Heart right ventricle (tissue), 16 donors: ENCODE measurements around the gene SPATA33. TPM values are rescaled to one million over a fixed set of nuclear protein-coding genes. Genes with fewer than 3 reads are reported as not detected.
"Not testable (repeated sequence)": the region's sequence is repeated elsewhere in the genome, so short reads cannot be mapped to it uniquely, and the experiment has no call there.

Source experiments
- ATAC-seq, 8 donors: fragments of 200-7000 bp; cut with Tn5 transposase; one replicate each; pipeline ENCODE4 v1.9.1; 2020; ENCODE audit warnings: mild to moderate bottlenecking in 8 of 8, moderate library complexity in 8 of 8, moderate number of reproducible peaks in 1 of 8
- DNase-seq, 2 donors: peaks; one replicate each; pipeline ENCODE4 v3.0.0-alpha.2; 2020
- H3K27ac ChIP-seq, 10 donors: fragments of 200-600 bp; sonication (generic) in 2 of 10; one replicate each; pipeline versions ENCODE4 v1.5.0 to v1.8.0; 2020 to 2022; ENCODE audit warnings: mild to moderate bottlenecking in 3 of 10
- H3K27me3 ChIP-seq, 7 donors: fragments of 200-600 bp; one replicate each; pipeline ENCODE4 v1.8.0; 2021 to 2022; ENCODE audit warnings: mild to moderate bottlenecking in 2 of 7
- H3K36me3 ChIP-seq, 9 donors: fragments of 200-600 bp; sonication (generic) in 1 of 9; one replicate each; pipeline versions ENCODE4 v1.5.0 to v1.8.0; 2020 to 2022; ENCODE audit warnings: mild to moderate bottlenecking in 2 of 9
- H3K4me1 ChIP-seq, 9 donors: fragments of 200-600 bp; sonication (generic) in 1 of 9; one replicate each; pipeline versions ENCODE4 v1.5.0 to v1.8.0; 2020 to 2022; ENCODE audit warnings: mild to moderate bottlenecking in 4 of 9
- H3K4me3 ChIP-seq, 10 donors: fragments of 200-600 bp; sonication (generic) in 2 of 10; one replicate each; pipeline versions ENCODE4 v1.5.0 to v1.8.0; 2020 to 2022; ENCODE audit warnings: mild to moderate bottlenecking in 7 of 10, moderate library complexity in 2 of 10
- H3K9me3 ChIP-seq, 11 donors: fragments of 200-600 bp in 10 of 11; sonication (generic) in 2 of 11; one replicate each; pipeline versions ENCODE4 v1.5.0 to v1.8.0; 2013 to 2022; ENCODE audit warnings: mild to moderate bottlenecking in 2 of 11, control low read depth in 1 of 11, moderate library complexity in 1 of 11
- WGBS, 2 donors: extraction: QIAGEN DNeasy Blood & Tissue Kit; methylation state at CpG; one replicate each; pipeline ENCODE4 v1.1.7; 2013; ENCODE audit warnings: inconsistent platforms in 1 of 2; 5-methylcytosine and 5-hydroxymethylcytosine counted together
- intact Hi-C, 10 donors: fragments of 100-400 bp; cut with DNase I; formaldehyde crosslinking; loops; one replicate each; pipeline versions ENCODE4 v1.11.1 to v1.14.2; 2022
- polyA plus RNA-seq, 2 donors: library from polyadenylated mRNA; stranded (reverse); fragments of 200-250 nt; gene quantifications; one replicate each; pipeline ENCODE4 v1.2.3, GENCODE V29; 2013
- total RNA-seq, 10 donors: library from RNA; stranded (reverse); fragmentation: NEBNext Ultra II Directional in 3 of 10; extraction: Animal tissue kit (Norgen Biotek cat#: 25700) in 3 of 10; gene quantifications; one replicate each; pipeline versions ENCODE4 v1.2.1 to v1.2.4, GENCODE V29; 2021 to 2023
- TF ChIP-seq, protein P1 (sequence below), 9 donors: fragments of 200-600 bp; sonication (generic) in 2 of 9; IDR thresholded peaks; one replicate each; pipeline versions ENCODE4 v1.5.0 to v1.8.0; 2021 to 2022; ENCODE audit warnings: antibody characterized with exemption in 9 of 9, mild to moderate bottlenecking in 5 of 9, moderate library complexity in 1 of 9
- donor health status: Arrhythmogenic right ventricular cardiomyopathy.
- donor health status: ischemic (EF 13 %, LVEDD 7.1; RV severe dilation, severe dysfunction).
- donor health status: healthy with polysubstance abuse.
- donor health status: DM: no; HTN: yes; CAD: no.
- donor health status: DM: no; HTN: no; CAD: no.
- donor health status: ischemic (EF 25% LVEDD 6.9; RV normal size, moderate dysfunction).
- donor health status: ischemic (EF 25% LVEDD 5.7; RV mildly dilated, moderate dysfunction).
- donor health status: healthy.
- donor health status: DM: yes; HTN: yes; CAD: no.
- donor health status: Ischemic cardiomyopathy.
- donor health status: ischemic (EF 35%, LVEDD 5.7; RV mildly dilated, moderate dysfunction).
- donor health status: nonischemic (EF 11% LVEDD 7.7; RV severe dilation, severe dysfunction).
- donor health status: DM: yes; HTN: yes; CAD: no.
- donor health status: PGD.
- donor health status: ischemic (EF 29% LVEDD 5.4; RV normal size, mild dysfunction).
- donor health status: nonischemic (EF 23%, LVEDD 6.1; RV moderate dilation, normal function).

SPATA33 gene
- total and polyA plus RNA-seq, 12 donors: 0.76 to 4.6 (median 2.6) TPM

DNA sequence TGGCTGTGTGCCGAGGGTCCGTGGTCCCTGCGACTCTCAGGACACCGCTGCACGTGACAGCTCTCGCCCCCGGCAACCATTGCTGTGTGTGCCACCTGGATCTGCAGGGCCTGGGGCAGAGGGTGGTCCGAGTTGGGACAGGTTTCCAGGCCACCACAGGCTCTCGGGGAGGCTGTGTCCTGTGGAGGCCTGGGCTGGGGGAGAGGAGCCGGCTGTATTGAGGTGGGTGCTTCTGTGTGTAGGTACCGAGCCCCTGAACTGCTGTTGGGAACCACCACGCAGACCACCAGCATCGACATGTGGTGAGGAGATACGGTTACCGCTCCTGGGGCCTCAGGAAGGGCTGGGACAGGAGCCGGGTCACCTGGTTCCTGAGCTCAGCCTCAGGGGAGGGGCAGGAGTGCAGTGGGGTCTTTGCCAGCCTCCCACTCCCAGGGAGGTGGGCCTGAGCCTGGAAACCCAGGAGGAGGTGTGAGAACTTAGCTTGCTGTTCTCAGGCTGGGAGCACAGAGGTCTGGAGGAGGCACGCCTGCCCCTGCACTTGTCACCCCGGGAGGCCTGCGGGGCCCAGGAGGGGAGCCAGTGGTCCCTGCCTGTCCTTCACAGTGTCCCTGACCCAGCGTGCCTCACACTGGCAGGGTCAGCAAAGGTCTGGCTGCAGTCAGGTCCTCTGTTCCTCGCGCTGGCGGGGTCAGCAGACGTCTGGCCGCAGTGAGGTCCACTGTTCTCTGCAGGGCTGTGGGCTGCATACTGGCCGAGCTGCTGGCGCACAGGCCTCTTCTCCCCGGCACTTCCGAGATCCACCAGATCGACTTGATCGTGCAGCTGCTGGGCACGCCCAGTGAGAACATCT lies 36.5 kb downstream of the SPATA33 start:
- Histone ChIP-seq H3K36me3 (peaks cover 0 to 86% (median 10%) of the 10 kb centered on the region in 9 donors), H3K27me3 (no peaks in the 10 kb centered on the region), H3K9me3 (no peaks in the 10 kb centered on the region), H3K4me3 (no peak overlapping the region), H3K4me1 (peaks cover 0 to 7% (median 0%) of the 10 kb centered on the region in 9 donors), H3K27ac (no peak overlapping the region)
- TF ChIP-seq, protein P1, sequence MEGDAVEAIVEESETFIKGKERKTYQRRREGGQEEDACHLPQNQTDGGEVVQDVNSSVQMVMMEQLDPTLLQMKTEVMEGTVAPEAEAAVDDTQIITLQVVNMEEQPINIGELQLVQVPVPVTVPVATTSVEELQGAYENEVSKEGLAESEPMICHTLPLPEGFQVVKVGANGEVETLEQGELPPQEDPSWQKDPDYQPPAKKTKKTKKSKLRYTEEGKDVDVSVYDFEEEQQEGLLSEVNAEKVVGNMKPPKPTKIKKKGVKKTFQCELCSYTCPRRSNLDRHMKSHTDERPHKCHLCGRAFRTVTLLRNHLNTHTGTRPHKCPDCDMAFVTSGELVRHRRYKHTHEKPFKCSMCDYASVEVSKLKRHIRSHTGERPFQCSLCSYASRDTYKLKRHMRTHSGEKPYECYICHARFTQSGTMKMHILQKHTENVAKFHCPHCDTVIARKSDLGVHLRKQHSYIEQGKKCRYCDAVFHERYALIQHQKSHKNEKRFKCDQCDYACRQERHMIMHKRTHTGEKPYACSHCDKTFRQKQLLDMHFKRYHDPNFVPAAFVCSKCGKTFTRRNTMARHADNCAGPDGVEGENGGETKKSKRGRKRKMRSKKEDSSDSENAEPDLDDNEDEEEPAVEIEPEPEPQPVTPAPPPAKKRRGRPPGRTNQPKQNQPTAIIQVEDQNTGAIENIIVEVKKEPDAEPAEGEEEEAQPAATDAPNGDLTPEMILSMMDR (IDR thresholded peaks at IDR 0.05): no peak
- DNase-seq (no peak), ATAC-seq (no peak)
- intact Hi-C loops: no loop called here
- WGBS, 2 donors: 89 to 90% methylated on average over 32 of the region's 32 CpGs

DNA sequence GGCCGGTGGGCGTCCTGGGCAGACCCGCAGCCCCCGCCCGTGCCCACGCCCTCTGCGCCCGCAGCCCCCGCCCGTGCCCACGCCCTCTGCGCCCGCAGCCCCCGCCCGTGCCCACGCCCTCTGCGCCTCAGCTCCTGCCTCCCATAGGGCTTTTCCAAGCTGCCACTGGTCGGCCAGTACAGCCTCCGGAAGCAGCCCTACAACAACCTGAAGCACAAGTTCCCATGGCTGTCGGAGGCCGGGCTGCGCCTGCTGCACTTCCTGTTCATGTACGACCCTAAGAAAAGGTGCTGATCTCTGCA lies 37.1 kb downstream of the SPATA33 start:
- intact Hi-C loops, ATAC-seq, H3K27ac ChIP-seq, H3K4me3 ChIP-seq, H3K9me3 ChIP-seq, H3K27me3 ChIP-seq, DNase-seq: not testable (repeated sequence)
- WGBS, 2 donors: 90 to 92% methylated on average over 11 to 23 of the region's 23 CpGs
- H3K4me1 ChIP-seq: peaks cover 0 to 12% (median 4%) of the 10 kb centered on the region in 9 donors
- peaks cover 0 to 82% (median 10%) of the 10 kb centered on the region in 9 donors for H3K36me3 ChIP-seq

DNA sequence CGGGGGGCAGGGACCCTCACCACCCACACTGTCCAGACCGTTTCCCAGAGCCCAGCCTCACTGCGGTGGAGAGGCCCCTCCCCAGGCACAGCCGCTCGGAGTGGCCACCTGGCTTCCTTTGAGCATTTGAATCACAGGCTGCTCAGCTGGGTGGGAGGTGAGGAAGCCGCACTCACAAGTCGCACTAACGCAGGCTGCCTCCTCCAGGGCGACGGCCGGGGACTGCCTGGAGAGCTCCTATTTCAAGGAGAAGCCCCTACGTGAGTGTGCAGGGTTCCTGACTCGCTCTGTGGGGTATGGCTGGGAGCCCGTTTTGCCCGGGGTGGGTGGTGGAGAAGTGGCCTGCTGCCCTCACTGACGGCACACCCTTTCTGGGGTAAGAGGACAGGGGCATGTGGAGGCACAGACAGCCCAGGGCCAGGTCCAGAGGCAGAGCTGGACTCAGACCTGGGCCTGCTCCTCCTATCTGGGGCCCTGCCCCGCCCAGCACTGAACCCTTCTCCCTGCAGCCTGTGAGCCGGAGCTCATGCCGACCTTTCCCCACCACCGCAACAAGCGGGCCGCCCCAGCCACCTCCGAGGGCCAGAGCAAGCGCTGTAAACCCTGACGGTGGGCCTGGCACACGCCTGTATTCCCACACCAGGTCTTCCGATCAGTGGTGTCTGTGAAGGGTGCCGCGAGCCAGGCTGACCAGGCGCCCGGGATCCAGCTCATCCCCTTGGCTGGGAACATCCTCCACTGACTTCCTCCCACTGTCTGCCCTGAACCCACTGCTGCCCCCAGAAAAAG lies 37.6 kb downstream of the SPATA33 start:
- DNase-seq (no peak), ATAC-seq (no peak)

GRCh38 chr16:89695875-89696669 lies 38.4 kb downstream of the SPATA33 start:
- TF ChIP-seq, protein P1 (IDR thresholded peaks at IDR 0.05): no peak
- ATAC-seq: no peak
- H3K36me3 ChIP-seq: peaks cover 0 to 70% (median 10%) of the 10 kb centered on the region in 9 donors
- no peaks in the 10 kb centered on the region for H3K9me3 ChIP-seq
- intact Hi-C loops: no loop called here
- no peak for DNase-seq
- H3K4me1 ChIP-seq: peaks cover 9 to 25% (median 17%) of the 10 kb centered on the region in 9 donors
- no peaks in the 10 kb centered on the region for H3K27me3 ChIP-seq
- 85 to 86% methylated on average over 25 of the region's 25 CpGs for WGBS, 2 donors
- no peak overlapping the region for H3K27ac ChIP-seq
- H3K4me3 ChIP-seq: no peak overlapping the region

More for the DNA sequence above, 37.6 kb downstream of the SPATA33 start:
- intact Hi-C loops: no loop called here
- whole genome bisulfite sequencing, 2 donors: 91 to 92% methylated on average over 31 of the region's 31 CpGs
- H3K4me1 ChIP-seq: peaks cover 2 to 17% (median 9%) of the 10 kb centered on the region in 9 donors
- no peaks in the 10 kb centered on the region for H3K27me3 ChIP-seq
- no peak overlapping the region for H3K27ac ChIP-seq
- TF ChIP-seq, protein P1 (IDR thresholded peaks at IDR 0.05): no peak
- no peak overlapping the region for H3K4me3 ChIP-seq
- H3K9me3 ChIP-seq: no peaks in the 10 kb centered on the region
- peaks cover 0 to 76% (median 10%) of the 10 kb centered on the region in 9 donors for H3K36me3 ChIP-seq
